ENCODE measurements around the gene ARF6.
"Not testable (repeated sequence)": the region's sequence is repeated elsewhere in the genome, so short reads cannot be mapped to it uniquely, and the experiment has no call there.

Gene ARF6

GRCh38 chr14:49892636-49893308 is at the start of gene ARF6:
Gene ARF6, plus strand, starts transcription at chr14:49893082. Its CDS starts 655 bp downstream, at chr14:49893737.
- peak; percentile 99 for DNase-seq (ENCODE audit: low spot score)

GRCh38 chr14:49849213-49849847 is 43.6 kb upstream of the ARF6 start:
- no peak for DNase-seq (ENCODE audit: low spot score)

GRCh38 chr14:49851813-49852212 is 41.1 kb upstream of the ARF6 start:
- DNase-seq (ENCODE audit: low spot score) = no peak

- peak; percentile 90 for DNase-seq (ENCODE audit: low spot score)
Observed at GRCh38 chr14:49852301-49853157, 40.4 kb upstream of the ARF6 start, which contains the start of gene NEMF. Gene NEMF, minus strand, starts transcription at chr14:49852788. Its CDS starts 35 bp downstream, at chr14:49852753.

DNA sequence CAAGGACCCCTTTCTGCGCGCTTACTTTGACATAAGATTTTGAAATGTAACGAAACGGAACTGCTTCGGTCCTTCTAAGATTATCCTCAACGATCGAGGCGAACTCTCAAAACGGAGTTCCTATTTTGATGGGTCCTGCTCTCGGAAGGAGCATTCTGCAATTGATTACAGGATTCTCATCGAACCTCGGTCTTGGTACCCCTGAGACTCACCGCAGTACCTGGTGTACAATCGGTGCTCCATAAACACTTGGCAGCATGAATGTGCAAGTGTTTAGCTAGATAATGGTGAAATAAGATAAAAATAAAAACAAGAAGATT is 39.8 kb upstream of the ARF6 start:
- no peak for DNase-seq (ENCODE audit: low spot score)

- peak; percentile 83 for DNase-seq (ENCODE audit: low spot score)
Observed at GRCh38 chr14:49853572-49854375, 39.1 kb upstream of the ARF6 start.

GRCh38 chr14:49857427-49858003 is 35.4 kb upstream of the ARF6 start:
- DNase-seq (ENCODE audit: low spot score) = no peak

DNA sequence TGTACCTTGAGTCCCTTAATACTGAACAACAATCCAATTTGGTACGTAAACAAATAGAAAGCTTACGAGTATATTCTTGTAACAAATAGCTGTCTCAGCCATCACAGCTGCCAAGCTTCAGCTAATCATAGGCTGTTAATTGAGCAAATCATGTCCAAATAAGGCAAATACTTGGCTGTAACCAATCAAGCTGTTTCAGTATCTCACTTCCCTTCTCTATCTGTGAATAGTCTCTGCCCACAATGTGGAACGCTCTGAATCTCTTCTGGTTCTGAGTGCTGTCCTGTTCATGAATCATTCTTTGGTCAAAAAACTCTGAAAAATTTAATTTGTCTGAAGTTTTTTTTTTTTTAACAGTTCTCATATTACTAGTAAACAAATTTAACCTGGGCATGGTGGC is 34.5 kb upstream of the ARF6 start:
- DNase-seq (ENCODE audit: low spot score) = no peak

- no peak for DNase-seq (ENCODE audit: low spot score)
Observed at GRCh38 chr14:49860988-49861698, 31.7 kb upstream of the ARF6 start.

DNA sequence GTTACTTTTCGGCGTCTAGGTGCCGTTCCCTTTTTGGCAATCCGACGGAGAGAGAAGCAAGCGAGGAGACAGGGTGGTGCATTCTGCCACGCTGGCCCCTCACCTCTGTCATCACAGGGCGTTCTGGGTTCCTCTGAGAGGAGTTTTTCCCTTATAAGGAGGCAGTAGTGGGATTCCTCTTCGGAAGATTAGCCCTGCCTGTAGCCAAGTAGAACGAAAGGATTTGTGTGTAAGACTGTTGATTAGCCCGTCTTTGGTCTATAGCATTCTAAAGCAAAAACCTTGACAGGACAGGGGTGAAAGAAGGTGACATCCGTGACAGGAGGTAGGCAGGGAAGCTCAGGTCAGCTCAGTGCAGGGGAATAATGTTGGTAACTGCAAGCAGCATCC is 31.2 kb upstream of the ARF6 start:
- DNase-seq (ENCODE audit: low spot score) = peak; percentile 73

DNA sequence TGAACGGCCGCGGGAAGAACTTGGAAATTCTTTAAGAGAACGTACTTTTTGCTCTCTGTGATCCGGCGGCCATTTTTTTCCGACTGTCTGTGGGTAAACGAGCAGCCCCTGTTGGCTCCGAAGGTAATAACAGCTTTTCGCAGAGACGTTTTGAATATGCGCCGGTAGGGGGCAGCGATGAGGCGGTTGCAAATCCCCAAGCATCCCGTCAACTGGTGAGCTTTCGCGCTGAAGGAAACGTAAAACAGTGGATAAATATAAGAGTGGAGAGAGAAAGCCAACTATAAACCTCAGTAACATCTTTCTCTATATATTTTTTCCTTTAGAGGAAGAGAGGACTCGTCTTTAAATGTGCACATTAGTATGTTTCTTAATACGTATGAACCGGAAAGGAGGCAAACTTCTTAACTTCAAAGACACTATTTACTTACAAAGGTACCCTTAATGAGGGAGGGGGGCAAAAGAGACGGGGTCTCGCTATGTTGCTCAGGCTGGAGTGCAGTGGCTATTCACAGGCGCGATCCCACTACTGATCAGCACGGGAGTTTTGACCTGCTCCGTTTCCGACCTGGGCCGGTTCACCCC is 30.7 kb upstream of the ARF6 start:
- DNase-seq (ENCODE audit: low spot score) = peak; percentile 67

DNA sequence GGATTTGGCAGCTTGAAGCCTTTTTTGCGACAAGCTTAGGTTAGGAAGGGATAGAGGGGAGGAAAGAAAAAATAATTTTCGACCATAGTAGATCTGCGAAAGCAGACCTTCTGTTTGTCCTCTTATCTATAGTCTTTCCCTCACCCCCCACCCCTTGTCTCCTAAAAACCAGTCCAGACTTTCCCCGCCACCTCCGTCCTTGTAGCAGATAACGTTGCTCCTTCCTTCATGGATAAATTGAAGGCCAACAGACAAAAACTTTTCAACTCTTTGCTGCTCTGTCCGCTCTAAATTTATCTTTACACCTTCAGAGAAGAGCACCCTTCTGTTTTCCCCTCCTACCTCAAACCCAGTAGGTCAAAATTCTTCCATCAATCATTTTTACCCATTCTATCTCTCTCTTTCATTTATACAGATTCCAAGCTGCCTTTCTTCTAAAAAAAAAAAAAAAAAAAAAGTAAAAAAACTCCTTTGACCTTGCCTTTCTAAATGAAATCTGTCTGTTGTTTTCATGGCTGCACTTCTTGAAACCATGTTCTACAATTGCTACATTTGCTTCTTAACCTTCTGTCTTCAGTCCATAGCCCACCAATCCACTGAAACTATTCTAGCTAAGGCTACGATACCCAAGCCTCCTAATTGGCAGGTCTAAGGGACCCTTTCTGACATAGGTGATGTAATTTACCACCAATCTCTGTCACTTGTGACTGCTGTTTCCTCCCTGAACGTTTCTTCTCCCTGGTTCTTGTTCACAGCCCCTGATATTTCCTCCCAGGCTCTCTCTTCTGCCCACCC is 29.2 kb upstream of the ARF6 start:
- no peak for DNase-seq (ENCODE audit: low spot score)

DNA sequence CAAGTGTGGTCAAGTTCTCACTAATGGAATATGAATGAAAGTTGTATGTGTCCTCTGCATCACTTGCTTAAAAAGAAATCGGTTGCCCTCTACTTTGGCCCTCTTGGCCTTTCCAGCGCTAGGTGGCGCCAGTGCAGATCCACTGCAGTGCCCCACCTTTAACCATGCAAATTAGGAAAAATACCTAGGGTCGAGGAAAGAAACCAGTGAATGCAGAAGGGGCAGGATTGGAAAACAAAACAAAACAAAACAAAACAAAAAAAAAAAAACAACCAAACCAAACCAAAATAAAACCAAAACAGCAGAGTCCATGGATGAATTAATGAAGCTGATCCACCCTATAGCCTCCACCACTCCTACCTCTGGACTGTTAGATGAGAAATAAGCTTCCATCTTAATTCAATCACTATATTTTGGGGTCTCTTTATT is 27.4 kb upstream of the ARF6 start:
- peak; percentile 24 for DNase-seq (ENCODE audit: low spot score)

DNA sequence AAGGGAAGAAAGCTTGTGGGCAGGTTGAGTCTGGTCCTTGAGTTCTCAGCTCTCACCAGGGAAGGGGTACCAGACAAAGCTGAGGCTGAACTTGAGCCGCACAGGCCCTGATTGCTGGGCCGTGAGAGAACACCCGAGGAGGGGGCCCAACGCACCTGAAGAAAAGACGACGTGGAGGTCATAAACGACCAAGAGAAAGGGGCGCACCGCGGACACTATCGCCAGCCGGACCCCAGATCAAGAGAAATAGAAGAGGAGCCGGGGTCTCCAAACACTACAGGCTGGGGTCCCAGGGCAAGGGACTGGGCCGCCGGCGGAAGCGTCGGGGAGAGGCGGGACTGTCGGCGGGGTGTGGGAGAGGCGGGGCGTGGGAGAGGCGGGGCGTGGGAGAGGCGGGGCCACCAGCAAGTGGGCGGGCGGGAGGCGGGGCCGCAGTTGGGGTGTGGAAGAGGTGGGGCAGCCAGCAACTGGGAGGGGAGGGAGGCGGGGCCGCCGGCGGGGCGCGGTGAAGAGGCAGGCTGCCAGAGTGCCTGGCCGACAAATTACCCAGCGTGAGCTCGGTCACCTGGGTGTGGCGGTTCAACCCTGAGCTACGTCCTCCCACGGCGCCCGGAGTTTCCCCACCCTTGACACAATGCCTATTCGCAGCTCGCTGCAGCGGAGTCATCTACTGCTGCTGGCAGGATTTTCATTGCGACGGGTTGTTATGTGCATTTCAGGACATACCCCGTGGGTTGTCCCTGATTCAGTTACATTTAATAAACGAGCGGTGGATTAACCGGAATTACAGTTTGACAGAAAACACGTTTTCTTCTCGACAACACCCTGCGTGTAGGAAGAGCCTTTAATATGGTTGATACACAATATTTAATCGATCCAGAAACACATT is 24.8 kb upstream of the ARF6 start:
- peak; percentile 97 for DNase-seq (ENCODE audit: low spot score)

DNA sequence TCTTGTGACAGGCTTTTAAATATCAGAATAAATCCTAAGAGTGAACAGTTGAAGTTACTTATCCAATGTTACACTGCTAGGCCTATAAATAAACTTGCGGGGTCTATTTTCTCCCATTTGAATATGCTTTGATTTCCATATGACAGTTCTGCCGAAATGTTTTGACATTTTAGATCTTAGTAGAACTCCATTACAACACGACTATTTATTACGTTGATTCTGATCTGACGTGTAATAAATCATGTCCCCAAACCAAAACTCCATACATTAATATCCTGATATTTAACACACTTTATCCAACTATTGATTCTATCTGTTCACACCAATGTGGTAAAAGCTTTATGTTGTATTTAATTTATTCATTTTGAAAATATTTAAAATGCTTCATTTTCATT is 24.2 kb upstream of the ARF6 start:
- DNase-seq (ENCODE audit: low spot score) = no peak

DNA sequence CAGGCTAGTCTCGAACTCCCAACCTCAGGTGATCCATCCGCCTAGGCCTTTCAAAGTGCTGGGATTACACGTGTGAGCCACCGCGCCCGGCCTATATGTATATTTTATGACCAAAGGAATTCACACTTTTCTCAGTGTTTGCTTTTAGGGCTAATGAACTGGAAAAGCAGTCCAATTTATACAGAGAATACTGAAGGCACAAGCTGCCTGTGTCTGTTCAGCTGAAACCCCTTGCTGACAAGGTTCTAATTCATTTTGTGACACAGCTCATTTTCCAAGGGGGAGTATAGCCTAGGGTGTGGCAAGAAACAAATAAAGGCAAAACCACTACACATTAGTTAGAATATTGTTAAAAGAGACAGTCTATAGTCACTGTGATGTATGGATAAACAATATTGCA is 22.0 kb upstream of the ARF6 start:
- DNase-seq (ENCODE audit: low spot score) = no peak

DNA sequence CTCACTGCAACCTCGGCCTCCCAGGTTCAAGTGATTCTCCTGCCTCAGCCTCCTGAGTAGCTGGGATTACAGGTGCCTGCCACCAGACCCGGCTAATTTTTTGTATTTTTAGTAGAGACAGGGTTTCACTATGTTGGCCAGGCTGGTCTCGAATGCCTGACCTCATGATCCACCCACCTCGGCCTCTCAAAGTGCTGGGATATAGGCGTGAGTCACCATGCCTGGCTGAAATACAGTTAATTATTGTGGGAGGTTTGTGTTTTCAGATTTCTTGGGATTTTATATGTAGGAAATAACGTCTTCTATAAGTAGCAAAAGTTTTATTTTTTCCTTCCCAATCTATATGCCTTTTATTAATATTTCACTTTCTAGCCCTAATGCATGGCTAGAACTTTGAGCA is 19.3 kb upstream of the ARF6 start:
- not testable (repeated sequence) for DNase-seq (ENCODE audit: low spot score)

GRCh38 chr14:49875640-49876198 is 17.2 kb upstream of the ARF6 start:
- DNase-seq (ENCODE audit: low spot score) = no peak

Data from AG20443 (cell line).